MM.1S (cell line): Measurements from ENCODE around the gene PEX14.
A peak's percentile ranks its signal among the peaks of the same experiment; 100 is the strongest.
"Not testable (repeated sequence)": the region's sequence is repeated elsewhere in the genome, so short reads cannot be mapped to it uniquely, and the experiment has no call there.

Experiments
- DNase-seq: peaks from one replicate; pipeline ENCODE4 v3.0.0-alpha.2; 2015
- H2AFZ ChIP-seq: fragments of 300-600 bp; sonication (generic); 2 replicates; pipeline ENCODE4 v1.6.0; 2016; ENCODE audit warnings: antibody characterized with exemption, low read length
- H3F3A ChIP-seq: fragments of 300-600 bp; sonication (generic); 2 replicates; pipeline ENCODE4 v1.6.1; 2016; ENCODE audit warnings: mild to moderate bottlenecking, antibody characterized with exemption, low read length, moderate library complexity, mixed read lengths; ENCODE audit not compliant: insufficient read depth
- H3K27ac ChIP-seq: fragments of 300-600 bp; sonication (generic); 2 replicates; pipeline ENCODE4 v1.5.1; 2016; ENCODE audit warnings: mild to moderate bottlenecking, low read length
- H3K27me3 ChIP-seq: fragments of 300-600 bp; sonication (generic); replicated peaks from 2 replicates; pipeline ENCODE4 v1.6.0; 2016; ENCODE audit warnings: low read length; ENCODE audit not compliant: insufficient read depth
- H3K36me3 ChIP-seq: fragments of 300-600 bp; sonication (generic); replicated peaks from 2 replicates; pipeline ENCODE4 v1.6.1; 2016; ENCODE audit warnings: mild to moderate bottlenecking, low read length, mixed read lengths; ENCODE audit not compliant: insufficient read depth
- H3K4me1 ChIP-seq: fragments of 300-600 bp; sonication (generic); 2 replicates; pipeline ENCODE4 v1.6.1; 2016; ENCODE audit warnings: low read length, mixed read lengths
- H3K4me2 ChIP-seq: fragments of 300-600 bp; sonication (generic); 2 replicates; pipeline ENCODE4 v1.6.0; 2016; ENCODE audit warnings: low read depth, low read length
- H3K4me3 ChIP-seq: fragments of 300-600 bp; sonication (generic); 2 replicates; pipeline ENCODE4 v1.5.1; 2016; ENCODE audit warnings: low read length, mixed read lengths
- H3K79me2 ChIP-seq: fragments of 300-600 bp; sonication (generic); 2 replicates; pipeline ENCODE4 v1.6.1; 2016; ENCODE audit warnings: mixed run types, low read length, mixed read lengths
- H3K9ac ChIP-seq: fragments of 300-600 bp; sonication (generic); 2 replicates; pipeline ENCODE4 v1.6.1; 2016; ENCODE audit warnings: low read length, mixed read lengths
- H3K9me2 ChIP-seq: fragments of 300-600 bp; sonication (generic); replicated peaks from 2 replicates; pipeline ENCODE4 v1.6.1; 2016; ENCODE audit warnings: mild to moderate bottlenecking, low read length, mixed read lengths; ENCODE audit not compliant: insufficient read depth
- H3K9me3 ChIP-seq: fragments of 300-600 bp; sonication (generic); replicated peaks from 2 replicates; pipeline ENCODE4 v1.6.1; 2016; ENCODE audit warnings: mild to moderate bottlenecking, low read length, mixed read lengths; ENCODE audit not compliant: insufficient read depth
- H4K20me1 ChIP-seq: fragments of 300-600 bp; sonication (generic); 2 replicates; pipeline ENCODE4 v1.6.1; 2016; ENCODE audit warnings: mild to moderate bottlenecking, low read length, moderate library complexity, mixed read lengths; ENCODE audit not compliant: insufficient read depth
- CTCF ChIP-seq: fragments of 300-600 bp; sonication (generic); IDR thresholded peaks from 2 replicates; pipeline ENCODE4 v1.5.1; 2016; ENCODE audit warnings: antibody characterized with exemption, low read length, mixed read lengths
- EZH2 ChIP-seq: fragments of 300-600 bp; sonication (generic); optimal IDR thresholded peaks from 2 replicates; pipeline ENCODE3; 2017; ENCODE audit warnings: low read depth, mild to moderate bottlenecking, antibody characterized with exemption, low read length, mixed read lengths
- EZH2phosphoT487 ChIP-seq: fragments of 300-600 bp; sonication (generic); IDR thresholded peaks from 2 replicates; pipeline ENCODE4 v1.6.1; 2018; ENCODE audit warnings: antibody characterized with exemption, low read length

Gene PEX14

GRCh38 chr1:10473145-10473765 lies 1.5 kb upstream of the PEX14 start:
- H4K20me1 ChIP-seq = no peaks in the 10 kb centered on the region
- H3K9me3 ChIP-seq = no peaks in the 10 kb centered on the region
- peaks cover 45% of the 10 kb centered on the region for H3K79me2 ChIP-seq
- peak overlapping the region; percentile 81 for H2AFZ ChIP-seq
- H3F3A ChIP-seq = peaks cover 19% of the 10 kb centered on the region
- no peak for DNase-seq
- no peaks in the 10 kb centered on the region for H3K9me2 ChIP-seq
- H3K27ac ChIP-seq = peak overlapping the region; percentile 59; the same call in 1 of the 2 replicates
- no peak for TF ChIP-seq EZH2phosphoT487
- no peak for TF ChIP-seq CTCF
- no peak for TF ChIP-seq EZH2
- H3K27me3 ChIP-seq = no peaks in the 10 kb centered on the region
- peak overlapping the region; percentile 75 for H3K4me3 ChIP-seq
- peaks cover 14% of the 10 kb centered on the region; the same call in 1 of the 2 replicates for H3K4me1 ChIP-seq
- no peaks in the 10 kb centered on the region for H3K36me3 ChIP-seq
- peak overlapping the region; percentile 81 for H3K4me2 ChIP-seq
- peak overlapping the region; percentile 38; the same call in 1 of the 2 replicates for H3K9ac ChIP-seq

- H3K36me3 ChIP-seq, H3K9ac ChIP-seq, DNase-seq, H3K27me3 ChIP-seq, H3K9me3 ChIP-seq, H3K27ac ChIP-seq, H4K20me1 ChIP-seq, H3K9me2 ChIP-seq: not testable (repeated sequence)
- Histone ChIP-seq H3F3A (peaks cover 19% of the 10 kb centered on the region), H3K79me2 (peaks cover 55% of the 10 kb centered on the region), H2AFZ (peak overlapping the region; percentile 88), H3K4me3 (peak overlapping the region; percentile 100), H3K4me2 (peak overlapping the region; percentile 49; the same call in 1 of the 2 replicates), H3K4me1 (peaks cover 14% of the 10 kb centered on the region; the same call in 1 of the 2 replicates)
Measured at GRCh38 chr1:10474309-10474612, 489 bp upstream of the PEX14 start.

- Histone ChIP-seq H2AFZ (peak overlapping the region; percentile 88), H3K9ac (peak overlapping the region; percentile 65), H3K9me2 (no peaks in the 10 kb centered on the region), H3K9me3 (no peaks in the 10 kb centered on the region), H4K20me1 (no peaks in the 10 kb centered on the region), H3K4me1 (peaks cover 14% of the 10 kb centered on the region; the same call in 1 of the 2 replicates), H3K27ac (no peak overlapping the region), H3K4me2 (peak overlapping the region; percentile 98), H3K36me3 (no peaks in the 10 kb centered on the region), H3F3A (peaks cover 19% of the 10 kb centered on the region), H3K27me3 (no peaks in the 10 kb centered on the region), H3K4me3 (peak overlapping the region; percentile 100), H3K79me2 (peaks cover 60% of the 10 kb centered on the region)
- DNase-seq = no peak
- TF ChIP-seq EZH2phosphoT487 = no peak
Measured at GRCh38 chr1:10475510-10475909, 760 bp downstream of the PEX14 start.

GRCh38 chr1:10479296-10479695 lies 4.5 kb downstream of the PEX14 start:
- no peaks in the 10 kb centered on the region for H3K9me3 ChIP-seq
- TF ChIP-seq EZH2phosphoT487 (no peak), CTCF (no peak), EZH2 (no peak)
- no peak overlapping the region for H2AFZ ChIP-seq
- no peak overlapping the region for H3K4me3 ChIP-seq
- H3F3A ChIP-seq = 0 out of 2 replicates have a peak, but pooled peaks cover 6% of the 10 kb centered on the region
- H3K4me2 ChIP-seq = no peak overlapping the region
- H4K20me1 ChIP-seq = no peaks in the 10 kb centered on the region
- no peaks in the 10 kb centered on the region for H3K9me2 ChIP-seq
- H3K79me2 ChIP-seq = peaks cover 72% of the 10 kb centered on the region
- no peak for DNase-seq
- H3K36me3 ChIP-seq = no peaks in the 10 kb centered on the region
- H3K27ac ChIP-seq = no peak overlapping the region
- H3K27me3 ChIP-seq = no peaks in the 10 kb centered on the region
- no peak overlapping the region for H3K9ac ChIP-seq
- H3K4me1 ChIP-seq = peaks cover 6% of the 10 kb centered on the region; the same call in 1 of the 2 replicates
